Neural cell (in vitro differentiated cells): ENCODE results near the gene KHDC3L. TPM values are rescaled to one million over a fixed set of nuclear protein-coding genes. Genes with fewer than 3 reads are reported as not detected.

ENCODE experiments used
- H2AFZ ChIP-seq: fragments of 200-600, 300-800 bp; sonication (generic), shearing (Covaris generic); 2 replicates; pipeline ENCODE4 v1.6.0; 2014; ENCODE audit warnings: low read depth, mild to moderate bottlenecking, antibody characterized with exemption, low read length, moderate library complexity
- H3F3A ChIP-seq: fragments of 200-600 bp; shearing (Covaris generic); 2 replicates; pipeline ENCODE4 v1.6.1; 2016; ENCODE audit warnings: mild to moderate bottlenecking, moderate library complexity, mixed read lengths, antibody characterized with exemption, low read length; ENCODE audit not compliant: insufficient read depth, poor library complexity, severe bottlenecking
- H3K27ac ChIP-seq: fragments of 200-600, 300-800 bp; sonication (generic), shearing (Covaris generic); 2 replicates; pipeline ENCODE4 v1.5.1; 2014; ENCODE audit warnings: mild to moderate bottlenecking, low read length, moderate library complexity
- H3K27me3 ChIP-seq: fragments of 300-800, 200-600 bp; sonication (generic), shearing (Covaris generic); 2 replicates; pipeline ENCODE4 v1.6.0; 2014; ENCODE audit warnings: mild to moderate bottlenecking, low read depth, low read length, moderate library complexity; ENCODE audit not compliant: insufficient read depth
- H3K36me3 ChIP-seq: fragments of 300-800, 200-600 bp; sonication (generic), shearing (Covaris generic); 2 replicates; pipeline ENCODE4 v1.5.1; 2014; ENCODE audit warnings: mild to moderate bottlenecking, antibody characterized with exemption, low read length, moderate library complexity; ENCODE audit not compliant: insufficient read depth
- H3K4me2 ChIP-seq: fragments of 300-800, 200-600 bp; sonication (generic), shearing (Covaris generic); 2 replicates; pipeline ENCODE4 v1.6.0; 2014; ENCODE audit warnings: mild to moderate bottlenecking, low read length
- H3K4me3 ChIP-seq: fragments of 300-800, 200-600 bp; sonication (generic), shearing (Covaris generic); 2 replicates; pipeline ENCODE4 v1.5.1; 2014; ENCODE audit warnings: mild to moderate bottlenecking, low read length, moderate library complexity
- H3K79me2 ChIP-seq: fragments of 200-600 bp; shearing (Covaris generic); replicated peaks from 2 replicates; pipeline ENCODE4 v1.6.0; 2014; ENCODE audit warnings: mild to moderate bottlenecking, low read length, moderate library complexity; ENCODE audit not compliant: insufficient read depth
- H3K9ac ChIP-seq: fragments of 300-800, 200-600 bp; sonication (generic), shearing (Covaris generic); 2 replicates; pipeline ENCODE4 v1.6.1; 2016; ENCODE audit warnings: mild to moderate bottlenecking, low read length, mixed read lengths
- H3K9me2 ChIP-seq: fragments of 200-600 bp; shearing (Covaris generic); 2 replicates; pipeline ENCODE4 v1.6.1; 2016; ENCODE audit warnings: mild to moderate bottlenecking, low read length, mixed read lengths; ENCODE audit not compliant: insufficient read depth
- H3K9me3 ChIP-seq: fragments of 200-600, 300-800 bp; sonication (generic), shearing (Covaris generic); 2 replicates; pipeline ENCODE4 v1.6.1; 2016; ENCODE audit warnings: mild to moderate bottlenecking, mixed run types, low read length, moderate library complexity, mixed read lengths
- H4K20me1 ChIP-seq: fragments of 200-600 bp; shearing (Covaris generic); 2 replicates; pipeline ENCODE4 v1.6.1; 2016; ENCODE audit warnings: mild to moderate bottlenecking, mixed run types; ENCODE audit not compliant: insufficient read depth
- CTCF ChIP-seq: fragments of 450-650 bp; IDR thresholded peaks from 2 replicates; pipeline ENCODE4 v1.5.1; 2014; ENCODE audit warnings: antibody characterized with exemption, mild to moderate bottlenecking, moderate library complexity; ENCODE audit not compliant: poor library complexity, severe bottlenecking
- EP300 ChIP-seq: fragments of 450-650 bp; conservative IDR thresholded peaks from 2 replicates; pipeline ENCODE4 v1.6.1; 2014; ENCODE audit warnings: antibody characterized with exemption, mild to moderate bottlenecking, moderate library complexity; ENCODE audit not compliant: poor library complexity, severe bottlenecking
- EZH2 ChIP-seq: fragments of 200-600, 300-800 bp; shearing (Covaris generic), sonication (generic); IDR thresholded peaks from 2 replicates; pipeline ENCODE4 v1.6.1; 2014; ENCODE audit warnings: antibody characterized with exemption, low read length, borderline replicate concordance, mild to moderate bottlenecking; ENCODE audit not compliant: insufficient read depth, poor library complexity, severe bottlenecking
- MXI1 ChIP-seq: fragments of 450-650 bp; conservative IDR thresholded peaks from 2 replicates; pipeline ENCODE4 v1.6.1; 2014; ENCODE audit warnings: antibody characterized with exemption, mild to moderate bottlenecking; ENCODE audit not compliant: poor library complexity, severe bottlenecking
- POLR2AphosphoS5 ChIP-seq: IDR thresholded peaks from 2 replicates; pipeline ENCODE4 v1.6.1; 2012
- RAD21 ChIP-seq: fragments of 450-650 bp; conservative IDR thresholded peaks from 2 replicates; pipeline ENCODE4 v1.6.1; 2014; ENCODE audit warnings: antibody characterized with exemption, mild to moderate bottlenecking, moderate library complexity
- SMC3 ChIP-seq: fragments of 450-650 bp; conservative IDR thresholded peaks from 2 replicates; pipeline ENCODE4 v1.6.1; 2014; ENCODE audit warnings: antibody characterized with exemption, mild to moderate bottlenecking, moderate library complexity; ENCODE audit not compliant: poor library complexity
- TAF1 ChIP-seq: IDR thresholded peaks from 2 replicates; pipeline ENCODE4 v1.6.1; 2012; ENCODE audit warnings: low read depth
- polyA plus RNA-seq: library from polyadenylated mRNA; depleted of rRNA; stranded (reverse); fragments of >200 nt; gene quantifications from 2 replicates; pipeline ENCODE4 v1.2.3, GENCODE V29; 2014
- TF ChIP-seq, protein P1 (sequence below): IDR thresholded peaks from 2 replicates; pipeline ENCODE4 v1.6.1; 2012; ENCODE audit warnings: borderline replicate concordance

KHDC3L gene
- polyA plus RNA-seq, 1 donor from 2014 or later: not detected

- H3K9me3 ChIP-seq: no peaks in the 10 kb centered on the region
- no peak overlapping the region for H3K9ac ChIP-seq
- no peak overlapping the region for H3K27ac ChIP-seq
- no peaks in the 10 kb centered on the region for H3K36me3 ChIP-seq
- no peaks in the 10 kb centered on the region for H4K20me1 ChIP-seq
- H3F3A ChIP-seq: no peaks in the 10 kb centered on the region
- H3K27me3 ChIP-seq: no peaks in the 10 kb centered on the region
- no peaks in the 10 kb centered on the region for H3K79me2 ChIP-seq
- H2AFZ ChIP-seq: no peak overlapping the region
- H3K9me2 ChIP-seq: no peaks in the 10 kb centered on the region
- TF ChIP-seq, protein P1, sequence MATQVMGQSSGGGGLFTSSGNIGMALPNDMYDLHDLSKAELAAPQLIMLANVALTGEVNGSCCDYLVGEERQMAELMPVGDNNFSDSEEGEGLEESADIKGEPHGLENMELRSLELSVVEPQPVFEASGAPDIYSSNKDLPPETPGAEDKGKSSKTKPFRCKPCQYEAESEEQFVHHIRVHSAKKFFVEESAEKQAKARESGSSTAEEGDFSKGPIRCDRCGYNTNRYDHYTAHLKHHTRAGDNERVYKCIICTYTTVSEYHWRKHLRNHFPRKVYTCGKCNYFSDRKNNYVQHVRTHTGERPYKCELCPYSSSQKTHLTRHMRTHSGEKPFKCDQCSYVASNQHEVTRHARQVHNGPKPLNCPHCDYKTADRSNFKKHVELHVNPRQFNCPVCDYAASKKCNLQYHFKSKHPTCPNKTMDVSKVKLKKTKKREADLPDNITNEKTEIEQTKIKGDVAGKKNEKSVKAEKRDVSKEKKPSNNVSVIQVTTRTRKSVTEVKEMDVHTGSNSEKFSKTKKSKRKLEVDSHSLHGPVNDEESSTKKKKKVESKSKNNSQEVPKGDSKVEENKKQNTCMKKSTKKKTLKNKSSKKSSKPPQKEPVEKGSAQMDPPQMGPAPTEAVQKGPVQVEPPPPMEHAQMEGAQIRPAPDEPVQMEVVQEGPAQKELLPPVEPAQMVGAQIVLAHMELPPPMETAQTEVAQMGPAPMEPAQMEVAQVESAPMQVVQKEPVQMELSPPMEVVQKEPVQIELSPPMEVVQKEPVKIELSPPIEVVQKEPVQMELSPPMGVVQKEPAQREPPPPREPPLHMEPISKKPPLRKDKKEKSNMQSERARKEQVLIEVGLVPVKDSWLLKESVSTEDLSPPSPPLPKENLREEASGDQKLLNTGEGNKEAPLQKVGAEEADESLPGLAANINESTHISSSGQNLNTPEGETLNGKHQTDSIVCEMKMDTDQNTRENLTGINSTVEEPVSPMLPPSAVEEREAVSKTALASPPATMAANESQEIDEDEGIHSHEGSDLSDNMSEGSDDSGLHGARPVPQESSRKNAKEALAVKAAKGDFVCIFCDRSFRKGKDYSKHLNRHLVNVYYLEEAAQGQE: no peak
- TF ChIP-seq TAF1: no peak
- no peak for TF ChIP-seq CTCF
- no peak for TF ChIP-seq POLR2AphosphoS5
- no peak for TF ChIP-seq EZH2
- TF ChIP-seq SMC3: no peak
- no peak for TF ChIP-seq MXI1
- TF ChIP-seq RAD21: no peak
- no peak for TF ChIP-seq EP300
- H3K4me2 ChIP-seq: no peak overlapping the region
- no peak overlapping the region for H3K4me3 ChIP-seq
Observed at GRCh38 chr6:73368675-73369074, 6.2 kb downstream of the KHDC3L start.

DNA sequence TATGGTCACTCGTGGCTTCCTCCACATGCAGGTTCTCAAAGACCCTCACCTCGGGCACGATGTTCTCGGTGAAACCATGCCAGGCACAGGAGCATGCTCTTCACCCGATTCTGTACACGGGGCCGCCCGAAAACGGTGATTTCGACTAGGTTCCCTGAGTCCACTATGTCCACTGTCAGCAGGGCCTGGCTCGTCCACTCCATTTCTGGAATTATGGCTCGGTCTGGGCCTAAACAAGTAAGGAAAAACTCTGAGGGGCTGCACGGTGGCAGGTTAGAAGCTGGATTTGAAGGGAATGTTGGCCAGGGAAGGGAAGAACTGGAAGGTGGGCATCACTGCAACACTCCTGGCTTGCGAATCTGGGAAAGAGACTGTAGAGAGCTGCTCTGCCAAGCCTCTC is 6.7 kb downstream of the KHDC3L start:
- TF ChIP-seq EZH2 (no peak), SMC3 (no peak), POLR2AphosphoS5 (no peak), MXI1 (no peak), TAF1 (no peak), RAD21 (no peak), EP300 (no peak), CTCF (no peak)
- TF ChIP-seq, protein P1: no peak
- H3K27ac ChIP-seq: no peak overlapping the region
- no peaks in the 10 kb centered on the region for H3K9me3 ChIP-seq
- H3K36me3 ChIP-seq: no peaks in the 10 kb centered on the region
- H2AFZ ChIP-seq: no peak overlapping the region
- no peaks in the 10 kb centered on the region for H3K79me2 ChIP-seq
- no peak overlapping the region for H3K4me3 ChIP-seq
- H3K4me2 ChIP-seq: no peak overlapping the region
- no peak overlapping the region for H3K9ac ChIP-seq
- no peaks in the 10 kb centered on the region for H3F3A ChIP-seq
- H3K27me3 ChIP-seq: no peaks in the 10 kb centered on the region
- H3K9me2 ChIP-seq: no peaks in the 10 kb centered on the region
- no peaks in the 10 kb centered on the region for H4K20me1 ChIP-seq
